Purkinje cell (primary cell): Measurements from ENCODE around the gene ACKR4. TPM values are rescaled to one million over a fixed set of nuclear protein-coding genes. Genes with fewer than 3 reads are reported as not detected.

ENCODE experiments used
- polyA plus RNA-seq: library from polyadenylated mRNA; unstranded; fragments of >200 nt; fragmentation: Nextera tagmentation; gene quantifications from 2 replicates; pipeline ENCODE4 v1.2.1, GENCODE V29; 2014

Gene ACKR4
- polyA plus RNA-seq = not detected in 2 replicates

DNA sequence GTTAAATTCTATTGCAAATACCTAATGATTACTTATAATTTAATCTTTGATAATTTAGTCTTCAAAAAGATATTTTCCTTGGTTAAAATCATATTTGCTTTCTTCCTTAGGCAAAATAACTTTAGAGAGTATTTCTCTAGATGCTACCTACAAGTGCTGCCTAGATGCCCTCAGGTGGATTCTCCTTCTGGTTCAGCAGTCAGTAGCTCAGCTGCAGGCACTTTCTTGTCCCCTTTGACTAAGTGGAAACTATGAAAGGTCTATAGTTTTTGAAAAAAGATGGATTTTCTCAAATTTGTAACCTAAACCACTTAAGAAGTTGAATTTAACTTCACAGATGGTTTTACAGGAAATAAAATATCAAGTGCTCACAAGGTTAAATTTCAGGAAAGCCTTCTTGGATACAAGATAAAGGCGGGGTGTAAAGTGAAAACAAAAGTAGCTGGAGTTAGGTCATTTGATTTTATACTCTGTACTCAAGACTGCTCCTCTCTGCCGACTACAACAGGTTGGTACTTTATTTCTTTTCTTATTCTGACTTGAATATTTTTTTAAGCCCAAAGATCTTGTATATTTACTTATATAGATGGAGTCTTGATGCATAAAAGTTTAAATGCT, at the start of gene ACKR4:
Gene ACKR4, plus strand, starts transcription at position 455 of the 618 bp plus-strand sequence. CDS start 3,128 bp downstream, outside the sequence.

Other genes starting within 250 kb of the ACKR4 start
- 6.5 and 17.2 TPM in 2 replicates for gene DNAJC13, start 179.8 kb upstream of the ACKR4 start, polyA plus RNA-seq
- 2.2 and 4.2 TPM in 2 replicates for gene ACAD11, start 62.5 kb downstream of the ACKR4 start, polyA plus RNA-seq
- 13.7 and 24.8 TPM in 2 replicates for gene UBA5, start 63.1 kb downstream of the ACKR4 start, polyA plus RNA-seq
- gene NPHP3, start 125.1 kb downstream of the ACKR4 start, polyA plus RNA-seq = 8.2 and 9.6 TPM in 2 replicates